ENCODE measurements around the gene UBE2N. TPM values are rescaled to one million over a fixed set of nuclear protein-coding genes. Genes with fewer than 3 reads are reported as not detected.
"Not testable (repeated sequence)": the region's sequence is repeated elsewhere in the genome, so short reads cannot be mapped to it uniquely, and the experiment has no call there.

UBE2N gene
- total RNA-seq, 1 donor from 2014 or later: 118 TPM

DNA sequence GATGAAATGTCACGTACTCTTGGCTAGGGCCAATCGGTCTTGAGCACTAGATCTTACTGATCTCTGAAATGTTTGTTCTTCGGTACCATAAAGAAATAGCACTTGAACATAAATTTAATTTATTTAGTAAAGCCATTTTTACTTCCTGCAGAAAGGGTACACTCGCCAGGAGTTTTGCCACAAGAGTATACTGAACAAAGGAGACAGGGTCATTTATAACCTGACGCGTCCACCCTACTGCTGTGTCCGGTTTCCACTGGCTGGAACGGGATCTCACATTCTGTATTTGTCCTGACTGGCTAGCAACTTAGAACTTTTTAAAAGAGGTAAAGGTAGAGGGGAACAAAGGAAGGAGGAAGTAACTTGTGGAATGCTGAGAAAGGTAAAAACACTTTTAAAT, 29.4 kb downstream of the UBE2N start:
- peak; percentile 44 to 56 for DNase-seq (ENCODE audit: low read depth in 2 of 2)

DNA sequence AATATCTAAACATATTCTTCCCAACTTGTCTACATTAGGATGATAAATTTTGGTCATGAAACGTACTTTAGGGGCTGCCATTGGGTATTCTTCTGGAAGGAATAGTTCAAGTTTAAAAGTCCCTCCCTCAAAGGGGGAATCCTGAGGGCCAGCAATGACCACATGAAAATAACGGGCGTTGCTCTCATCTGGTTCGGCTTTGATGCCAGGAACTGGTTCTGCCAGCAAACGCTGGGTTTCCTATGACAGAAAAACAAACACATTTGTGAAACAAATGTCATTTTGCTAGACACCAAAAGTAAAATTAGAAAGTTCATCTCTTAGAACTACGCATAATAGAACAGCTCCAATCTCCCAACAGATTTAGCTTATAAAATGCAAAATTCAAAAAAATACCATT, 30.7 kb downstream of the UBE2N start:
- DNase-seq (ENCODE audit: low read depth in 2 of 2): peak in 1 of 2 donors; percentile 56

DNA sequence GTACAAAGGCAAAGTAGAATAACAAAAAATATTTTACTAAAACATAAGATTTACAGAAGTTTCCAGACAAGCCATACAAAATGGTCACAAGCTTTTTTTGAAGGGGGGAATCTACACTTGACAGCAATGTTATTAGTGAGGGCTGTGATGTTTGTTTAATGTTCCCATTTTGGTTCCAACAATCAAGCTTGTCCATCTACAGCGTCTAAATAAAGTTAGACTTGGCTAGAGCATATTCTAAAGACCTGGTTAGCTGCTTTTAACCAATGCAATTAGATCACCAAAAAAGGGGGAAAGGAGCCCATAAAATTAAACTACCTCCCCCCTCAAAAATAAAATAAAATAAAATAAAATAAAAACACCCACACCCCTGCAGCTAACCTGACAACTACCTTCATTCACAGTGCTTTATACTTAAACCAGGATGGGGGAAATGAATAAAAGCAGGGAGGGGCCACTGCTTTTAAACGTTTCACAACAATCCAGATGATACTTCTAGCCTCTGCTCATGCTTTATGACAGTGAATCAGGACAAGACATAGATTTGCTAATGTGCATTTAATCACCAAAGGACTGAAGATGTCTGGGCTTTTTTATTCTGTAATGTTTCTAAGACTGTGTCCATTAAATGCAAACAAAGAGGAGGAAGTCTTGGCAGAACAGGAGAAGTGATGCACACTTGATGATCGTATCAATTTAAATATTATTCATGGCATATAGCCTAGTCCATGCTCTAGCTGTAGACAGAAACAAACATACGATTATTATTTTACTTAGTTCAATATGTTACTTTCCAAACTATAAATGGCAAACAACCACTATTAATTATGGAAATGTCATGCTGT, 32.2 kb downstream of the UBE2N start:
- DNase-seq (ENCODE audit: low read depth in 2 of 2): not testable (repeated sequence)

DNA sequence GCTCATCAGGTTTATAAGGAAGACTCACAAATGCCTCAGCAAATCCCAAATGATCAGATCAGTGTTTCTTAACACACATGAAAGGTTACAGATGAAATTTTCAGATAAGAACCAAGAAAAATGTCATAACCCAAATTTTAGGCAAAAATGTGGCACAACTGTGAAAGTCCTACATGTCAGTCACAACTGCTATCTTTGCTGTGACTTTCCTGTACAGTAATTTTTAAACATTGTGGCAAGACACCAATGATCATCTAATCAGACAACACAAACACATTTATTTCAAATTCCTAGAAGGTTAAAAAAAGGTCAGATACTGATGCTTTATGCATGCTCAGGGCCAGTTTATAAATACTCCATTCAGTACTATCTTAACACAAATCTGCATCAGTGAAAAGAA, 32.9 kb downstream of the UBE2N start:
- no peak for DNase-seq (ENCODE audit: low read depth in 2 of 2)

DNA sequence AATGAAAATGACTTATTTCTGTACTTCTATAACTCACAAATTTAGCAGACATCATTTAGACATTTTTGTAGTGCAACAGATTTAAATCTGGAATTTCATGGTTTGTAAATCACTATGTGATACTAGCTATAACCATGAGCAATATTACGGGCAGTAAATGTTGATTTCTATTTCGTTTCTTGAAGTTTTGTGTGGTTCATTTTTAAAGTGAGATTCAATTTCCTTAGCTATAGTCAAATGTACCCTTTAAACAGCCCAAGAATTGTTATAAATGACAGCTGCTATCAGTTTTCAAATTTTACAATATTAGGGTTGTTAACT, 33.8 kb downstream of the UBE2N start:
- no peak for DNase-seq (ENCODE audit: low read depth in 2 of 2)

DNA sequence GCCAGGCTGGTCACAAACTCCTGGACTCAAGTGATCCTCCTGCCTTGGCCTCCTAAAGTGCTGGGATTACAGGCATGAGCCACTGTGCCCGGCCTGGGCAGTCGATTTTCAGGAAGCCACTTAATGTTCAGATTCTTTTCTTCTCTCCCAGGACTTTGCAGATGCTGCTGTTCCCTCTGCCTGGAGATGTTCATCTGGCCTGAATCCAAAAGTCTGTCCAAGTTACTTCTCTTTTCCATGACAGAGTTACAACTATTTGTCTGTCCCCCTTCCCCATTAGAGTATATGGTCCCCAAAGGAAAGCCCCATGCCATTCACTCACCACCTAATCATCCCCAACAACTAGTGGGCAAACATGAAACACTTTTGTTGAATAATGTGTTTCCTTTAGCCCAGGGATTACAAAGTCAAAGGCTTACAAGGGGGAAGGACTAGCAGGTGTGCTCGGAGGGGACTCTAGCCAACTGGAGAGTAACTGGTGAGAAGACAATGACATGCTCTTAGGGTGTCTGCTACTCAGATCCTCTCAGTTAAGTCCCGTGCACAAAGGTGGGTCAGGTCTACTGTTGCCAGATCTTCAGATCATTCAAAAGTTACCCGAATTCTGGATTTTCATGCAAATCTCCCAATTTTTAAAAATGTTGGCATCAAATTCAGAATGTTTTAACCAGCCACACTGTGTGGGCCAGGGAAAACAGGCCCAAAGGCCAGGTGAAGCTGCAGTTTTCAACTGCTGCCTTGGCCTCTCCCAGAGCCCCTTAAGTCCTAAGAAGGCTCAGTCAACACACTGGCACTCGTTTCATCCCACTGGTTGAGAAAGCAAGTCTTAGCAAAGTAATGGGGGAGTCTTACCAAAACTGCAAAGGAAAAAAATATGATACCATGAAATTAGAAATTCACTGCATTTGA, 34.4 kb downstream of the UBE2N start:
- no peak for DNase-seq (ENCODE audit: low read depth in 2 of 2)

DNA sequence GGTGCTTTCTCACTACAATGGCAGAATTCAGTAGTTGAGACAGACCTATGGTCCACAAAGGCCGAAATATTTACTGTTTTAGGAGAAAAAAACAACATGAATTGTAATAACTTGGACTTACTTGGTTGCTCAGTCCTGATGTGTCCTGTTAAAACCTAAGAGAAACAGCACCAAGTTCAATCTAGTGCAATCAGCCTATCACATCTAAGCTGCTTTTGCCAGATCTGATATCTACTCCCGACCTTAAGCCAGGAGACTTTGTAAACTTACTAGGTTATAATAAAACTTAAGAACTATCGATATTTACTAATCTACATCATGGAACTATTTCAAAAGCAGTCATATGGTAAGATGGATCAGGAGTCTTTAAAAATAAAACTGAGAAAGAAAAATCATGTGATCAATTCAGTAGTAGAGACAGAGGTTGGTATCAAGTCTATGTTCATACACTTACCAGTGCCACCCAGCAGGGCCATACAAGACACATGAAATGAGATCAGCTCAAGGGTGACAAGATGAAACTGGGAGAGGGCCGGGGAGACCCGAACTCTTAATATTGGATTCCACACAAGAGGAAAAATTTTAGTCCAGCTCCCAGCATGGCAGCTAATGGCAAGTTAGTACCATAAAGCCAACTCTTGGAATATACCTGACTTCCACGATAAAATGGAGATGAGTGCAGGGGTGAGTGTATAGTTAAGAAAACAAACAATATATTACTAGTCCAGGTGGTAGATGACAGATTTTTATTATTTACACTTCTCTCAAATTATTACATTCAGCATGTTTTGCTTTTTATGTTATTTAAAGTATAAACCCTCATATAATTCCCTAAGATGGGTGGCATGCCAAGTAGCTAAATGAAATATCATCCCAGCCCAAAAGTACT, 36.5 kb downstream of the UBE2N start:
- no peak for DNase-seq (ENCODE audit: low read depth in 2 of 2)

DNA sequence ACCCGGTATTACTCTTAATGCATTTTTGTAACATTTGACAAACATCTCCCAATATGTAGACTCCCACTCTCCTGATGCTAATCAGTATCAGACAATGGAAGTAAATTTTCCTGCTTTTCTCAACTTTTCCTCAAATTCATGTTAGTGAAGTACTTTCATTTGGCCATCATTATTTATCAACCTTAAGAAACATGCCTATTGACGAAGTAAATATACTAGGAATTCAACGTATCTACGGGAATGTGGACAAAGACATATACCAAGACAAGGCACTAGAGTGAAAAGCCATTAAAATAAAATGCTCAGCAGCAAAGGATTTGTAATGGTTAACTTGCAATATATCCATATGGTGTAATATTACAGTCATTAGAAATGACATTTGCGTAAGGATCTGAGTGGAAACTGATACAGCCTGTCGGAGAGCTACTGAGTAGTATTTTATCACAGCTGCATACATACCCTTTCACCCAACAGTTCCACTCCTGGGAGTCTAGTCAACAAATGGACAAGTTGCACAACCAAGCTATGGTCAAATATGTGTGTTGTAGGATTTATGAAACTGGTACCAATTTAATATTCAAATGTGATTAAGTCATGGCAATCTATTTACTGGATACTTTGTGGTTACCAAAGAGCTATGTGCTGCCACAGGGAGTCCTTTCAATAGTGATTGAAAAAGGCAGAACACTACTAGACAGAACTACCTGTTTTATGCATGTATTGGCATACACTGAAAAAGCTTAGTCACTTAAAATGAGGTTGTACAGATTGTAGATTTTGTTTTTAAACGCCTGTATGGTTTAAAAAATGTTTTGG, 37.6 kb downstream of the UBE2N start:
- DNase-seq (ENCODE audit: low read depth in 2 of 2): no peak

DNA sequence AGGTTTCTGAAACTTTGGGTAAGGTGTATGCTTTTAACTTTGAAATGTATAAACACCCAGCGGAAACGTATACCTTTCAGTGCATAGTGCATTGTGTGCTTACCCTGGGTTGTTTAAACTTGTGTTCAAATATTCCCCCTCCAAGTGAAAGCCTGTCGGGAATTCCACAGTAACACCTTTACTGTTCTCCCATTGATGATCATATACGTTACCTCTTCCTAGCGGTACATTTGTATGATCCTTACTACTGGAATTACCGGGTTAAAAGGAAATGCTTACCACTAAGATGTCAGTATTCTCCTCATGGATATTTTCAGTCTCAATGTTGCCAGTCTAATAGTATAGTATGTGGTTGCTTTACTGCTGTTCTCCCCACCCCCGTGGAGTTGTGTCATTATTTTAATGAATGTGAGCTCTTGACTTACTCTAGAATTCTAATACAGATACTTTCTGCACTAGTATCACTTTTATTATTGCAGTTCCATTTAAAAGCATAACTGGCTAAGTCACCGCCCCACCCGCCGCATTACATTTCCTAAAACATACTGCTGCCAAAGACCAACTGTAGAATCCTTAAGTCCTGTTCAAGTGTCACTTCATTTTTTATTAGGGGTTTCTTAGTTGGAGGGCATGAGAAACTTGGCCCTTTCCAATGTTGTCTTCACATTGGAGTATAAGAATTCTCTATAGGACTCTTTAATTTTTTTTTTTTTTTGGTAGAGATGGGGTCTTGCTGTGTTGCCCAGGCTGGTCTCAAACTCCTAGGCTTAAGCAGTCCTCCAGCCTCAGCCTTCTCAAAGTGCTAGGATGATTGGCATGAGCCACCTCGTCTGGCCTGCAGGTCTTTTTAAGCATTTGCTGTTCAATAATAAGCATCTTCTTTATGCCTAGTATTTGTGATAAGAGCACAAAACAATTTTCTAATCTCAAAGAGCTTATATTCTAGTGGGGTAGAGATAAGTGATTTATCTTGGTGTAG, 39.1 kb downstream of the UBE2N start:
- DNase-seq (ENCODE audit: low read depth in 2 of 2): no peak

DNA sequence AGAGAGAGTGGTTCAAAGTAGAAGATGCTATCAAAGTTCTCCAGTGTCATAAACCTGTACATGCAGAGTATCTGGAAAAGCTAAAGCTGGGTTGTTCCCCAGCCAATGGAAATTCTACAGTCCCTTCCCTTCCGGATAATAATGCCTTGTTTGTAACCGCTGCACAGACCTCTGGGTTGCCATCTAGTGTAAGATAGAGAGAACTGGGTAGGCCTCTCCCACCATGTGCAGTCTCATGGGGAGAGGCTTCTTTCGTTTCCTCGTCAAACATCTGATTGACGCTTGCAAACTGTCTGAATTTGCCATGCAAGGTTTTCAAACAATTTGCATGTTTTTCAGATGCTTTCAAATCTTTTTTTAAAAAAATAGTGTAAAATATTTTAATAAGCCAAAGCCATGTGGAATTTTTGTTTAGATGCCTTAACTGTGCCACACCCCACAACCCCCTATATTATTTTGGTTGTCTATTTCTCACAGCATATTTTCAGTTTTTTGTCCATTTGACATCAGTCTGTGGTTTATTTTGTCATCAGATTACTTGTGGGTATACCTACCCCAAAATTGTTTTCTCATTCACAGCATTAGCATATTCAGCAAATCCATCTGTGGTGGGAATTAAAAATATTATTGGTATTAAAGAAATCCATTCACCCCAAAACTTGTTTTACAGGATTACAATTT, 42.4 kb downstream of the UBE2N start:
- DNase-seq (ENCODE audit: low read depth in 2 of 2): not testable (repeated sequence)

DNA sequence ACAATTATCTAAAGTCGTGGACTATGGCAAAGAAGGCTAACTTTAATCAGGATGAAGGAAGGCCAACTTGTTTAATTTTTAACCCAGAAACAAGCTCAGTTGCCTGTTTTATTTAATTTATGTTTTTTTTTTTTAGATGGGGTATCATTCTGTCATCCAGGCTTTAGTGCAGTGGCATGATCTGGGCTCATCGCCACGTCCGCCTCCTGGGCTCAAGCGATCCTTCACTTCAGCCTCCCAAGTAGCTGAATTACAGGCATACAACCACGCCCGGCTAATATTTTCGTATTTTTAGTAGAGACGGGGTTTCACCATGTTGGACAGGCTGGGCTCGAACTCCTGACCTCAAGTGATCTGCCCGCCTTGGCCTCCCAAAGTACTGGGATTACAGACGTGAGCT, 44.3 kb downstream of the UBE2N start:
- no peak for DNase-seq (ENCODE audit: low read depth in 2 of 2)

DNA sequence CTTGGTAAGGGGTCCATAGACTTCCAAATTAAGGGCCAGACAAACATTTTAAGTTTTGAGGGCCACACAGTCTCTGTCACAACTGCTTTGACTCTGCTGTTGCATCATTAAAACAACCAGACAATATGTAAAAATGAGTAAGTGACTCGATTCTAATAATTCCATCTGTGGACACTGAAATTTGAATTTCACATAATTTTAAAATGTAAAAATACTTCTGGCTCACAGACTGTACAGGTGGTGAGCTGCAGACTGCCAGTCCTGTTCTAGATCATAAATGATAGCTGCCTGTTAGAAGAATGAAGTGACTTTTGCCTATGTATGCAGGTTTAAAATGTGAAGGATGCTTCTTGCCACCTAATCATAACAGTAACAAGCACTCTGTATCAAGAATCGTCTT, 48.3 kb downstream of the UBE2N start:
- no peak for DNase-seq (ENCODE audit: low read depth in 2 of 2)

DNA sequence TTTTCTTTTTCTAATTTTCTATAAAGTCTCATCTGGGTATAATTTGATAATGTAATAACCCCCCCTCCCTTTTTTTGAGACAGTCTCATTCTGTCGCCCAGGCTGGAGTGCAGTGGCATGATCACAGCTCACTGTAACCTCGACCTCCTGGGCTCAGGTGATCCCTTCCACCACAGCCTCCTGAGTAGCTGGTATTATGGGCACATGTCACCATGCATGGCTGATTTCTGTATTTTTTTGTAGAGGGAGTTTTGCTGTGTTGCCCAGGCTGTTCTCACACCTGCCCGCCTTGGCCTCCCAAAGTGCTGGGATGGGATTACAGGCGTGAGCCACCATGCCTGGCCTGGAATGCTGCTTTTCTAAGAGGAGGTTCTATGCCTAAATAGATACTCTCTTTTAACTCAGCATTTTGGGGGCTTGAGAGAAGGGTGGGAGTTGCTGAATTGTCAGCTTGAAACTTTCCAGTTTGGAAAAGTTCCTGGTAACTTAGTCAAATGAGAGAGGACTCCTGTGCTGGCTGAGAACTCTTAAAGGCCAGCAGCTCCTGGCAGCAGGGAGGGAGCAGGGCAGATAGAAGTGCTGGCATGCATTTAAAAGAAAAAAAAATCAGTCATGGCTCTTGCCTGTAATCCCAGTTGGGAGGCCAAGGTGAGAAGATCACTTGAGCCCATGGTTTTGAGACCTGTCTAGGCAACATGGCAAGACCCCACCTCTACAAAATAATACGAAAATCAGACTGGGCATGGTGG, 51.0 kb downstream of the UBE2N start:
- no peak for DNase-seq (ENCODE audit: low read depth in 2 of 2)

DNA sequence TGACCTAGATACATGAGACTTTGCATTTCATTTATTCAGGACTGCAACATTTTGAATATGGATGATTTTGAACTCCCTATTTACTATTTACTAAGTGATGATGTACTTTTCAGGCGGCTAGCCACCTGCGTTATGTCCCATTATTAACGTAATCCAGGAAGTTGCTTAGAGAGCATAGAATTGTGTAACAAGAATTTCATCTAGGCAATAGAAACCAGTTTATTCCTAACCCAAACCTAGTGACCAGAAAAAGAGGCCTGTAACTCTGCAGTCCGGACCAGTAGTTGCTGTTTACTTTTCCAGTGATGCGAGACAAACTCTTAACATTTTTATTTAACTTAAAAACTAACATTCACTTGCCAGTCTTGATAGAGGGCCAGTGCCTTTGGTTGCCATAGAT, 51.7 kb downstream of the UBE2N start:
- no peak for DNase-seq (ENCODE audit: low read depth in 2 of 2)

DNA sequence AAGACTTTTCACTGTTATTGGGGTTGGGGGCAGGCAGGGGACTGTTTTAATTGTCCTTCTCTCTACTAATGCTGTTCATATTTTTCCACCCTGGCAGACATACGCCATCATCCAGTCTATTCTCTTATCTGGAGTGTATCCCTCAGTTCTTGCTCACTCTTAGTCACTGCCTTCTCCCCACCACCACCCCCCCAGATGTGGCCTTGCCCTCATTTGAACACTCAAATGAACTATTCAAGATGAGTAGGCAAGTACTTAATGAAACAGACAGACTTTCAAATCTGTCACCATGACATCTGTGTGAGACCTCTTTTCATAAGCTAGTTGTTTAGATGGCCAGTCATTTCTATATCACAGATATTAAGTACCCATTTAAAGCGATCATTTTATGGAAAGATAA, 54.0 kb downstream of the UBE2N start:
- DNase-seq (ENCODE audit: low read depth in 2 of 2): peak in 1 of 2 donors; percentile 72

DNA sequence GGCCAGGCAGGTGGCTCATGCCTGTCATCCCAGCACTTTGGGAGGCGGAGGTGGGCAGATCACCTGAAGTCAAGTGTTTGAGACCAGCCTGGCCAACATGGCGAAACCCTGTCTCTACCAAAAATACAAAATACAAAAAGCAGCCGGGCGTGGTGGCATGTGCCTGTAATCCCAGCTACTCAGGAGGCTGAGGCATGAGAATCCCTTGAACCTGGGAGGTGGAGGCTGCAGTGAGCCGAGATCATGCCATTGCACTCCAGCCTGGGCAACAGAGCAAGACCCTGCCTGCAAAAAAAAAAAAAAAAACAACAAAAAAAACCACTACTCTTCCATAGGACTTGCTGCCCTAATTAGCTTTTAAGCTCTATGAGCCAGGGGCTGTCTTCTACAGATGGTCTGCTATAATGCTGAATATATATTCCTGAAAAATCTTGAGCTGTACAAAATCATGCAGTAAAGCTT, 59.7 kb downstream of the UBE2N start:
- not testable (repeated sequence) for DNase-seq (ENCODE audit: low read depth in 2 of 2)

DNA sequence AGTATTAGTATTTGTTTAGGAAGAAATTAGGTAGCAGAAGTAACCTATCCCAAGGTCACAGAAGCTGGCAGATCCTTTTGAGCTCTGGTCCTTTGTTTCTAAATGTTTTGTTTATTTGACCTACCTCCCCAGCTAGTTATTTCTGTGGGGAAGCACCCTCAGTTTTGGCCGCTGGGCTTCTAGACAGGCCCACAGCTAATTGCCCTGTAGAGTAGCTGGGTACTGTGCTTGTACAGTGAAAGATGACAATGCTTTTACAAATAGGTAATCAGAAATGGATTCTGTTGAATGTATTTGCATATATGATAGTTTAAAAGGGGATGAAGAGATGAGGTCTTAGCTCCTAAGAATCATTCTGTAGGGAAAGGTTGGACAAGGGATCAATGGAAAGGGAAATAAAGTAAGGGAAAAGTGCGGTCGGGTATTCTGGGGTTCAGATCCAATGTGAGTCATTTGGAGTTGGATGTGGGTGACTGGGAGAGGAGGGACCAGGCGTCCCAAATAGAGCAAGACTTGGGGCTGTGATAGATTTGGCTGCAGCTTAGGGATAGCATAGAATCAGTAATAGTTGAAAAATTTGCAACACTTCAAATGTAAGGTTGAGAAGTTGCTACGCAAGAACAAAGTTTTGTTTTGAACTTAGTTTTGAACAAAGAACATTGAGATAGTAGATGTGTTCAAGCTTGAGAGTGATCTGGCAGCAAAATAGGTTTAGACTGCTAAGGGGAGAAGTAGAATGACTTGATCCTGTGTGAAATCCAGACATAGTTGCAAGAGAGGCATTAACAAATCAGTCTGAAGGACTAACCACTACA, 60.4 kb downstream of the UBE2N start:
- peak in 1 of 2 donors; percentile 39 for DNase-seq (ENCODE audit: low read depth in 2 of 2)

Data from lung microvascular endothelial cell (primary cell).